ENCODE data around the gene INTS2. TPM values are rescaled to one million over a fixed set of nuclear protein-coding genes. Genes with fewer than 3 reads are reported as not detected.

INTS2 gene
- total and polyA plus RNA-seq, 10 donors: 2.1 to 20.0 (median 15.3) TPM

- H3K27ac ChIP-seq: no peak overlapping the region
- H3K4me3 ChIP-seq: no peak overlapping the region
- H3K4me1 ChIP-seq: no peaks in the 10 kb centered on the region
- H3K9me3 ChIP-seq: no peaks in the 10 kb centered on the region
- intact Hi-C loops (cut with DNase I; ENCODE audit: low total_unique reads): no loop called here
- TF ChIP-seq CTCF (IDR thresholded peaks at IDR 0.05 in 8 of 11, conservative IDR thresholded peaks at IDR 0.05 in 3 of 11) (no peak), POLR2A (IDR thresholded peaks at IDR 0.05) (no peak), POLR2AphosphoS5 (IDR thresholded peaks at IDR 0.05) (no peak)
- DNase-seq: no peak
- no peaks in the 10 kb centered on the region for H3K27me3 ChIP-seq (replicated peaks in 1 of 7)
- no peaks in the 10 kb centered on the region for H3K36me3 ChIP-seq
- WGBS, 5 donors: 93 to 98% (median 95%) methylated on average over 1 of the region's 1 CpG
Observed at GRCh38 chr17:61856035-61856434, 71.7 kb downstream of the INTS2 start.

GRCh38 chr17:61852857-61853256, 74.9 kb downstream of the INTS2 start:
- intact Hi-C loops (cut with DNase I; ENCODE audit: low total_unique reads): no loop called here
- WGBS, 5 donors: 95 to 98% (median 98%) methylated on average over 2 of the region's 2 CpGs

GRCh38 chr17:61849674-61850073, 78.1 kb downstream of the INTS2 start:
- intact Hi-C loops (cut with DNase I; ENCODE audit: low total_unique reads): no loop called here
- Histone ChIP-seq H3K4me1 (no peaks in the 10 kb centered on the region), H3K36me3 (peaks cover 0 to 9% (median 0%) of the 10 kb centered on the region in 6 donors), H3K4me3 (no peak overlapping the region), H3K27ac (no peak overlapping the region), H3K9me3 (no peaks in the 10 kb centered on the region), H3K27me3 (replicated peaks in 1 of 7) (no peaks in the 10 kb centered on the region)
- no peak for DNase-seq
- TF ChIP-seq POLR2AphosphoS5 (IDR thresholded peaks at IDR 0.05) (no peak), CTCF (IDR thresholded peaks at IDR 0.05 in 8 of 11, conservative IDR thresholded peaks at IDR 0.05 in 3 of 11) (no peak), POLR2A (IDR thresholded peaks at IDR 0.05) (no peak)

More at GRCh38 chr17:61852857-61853256, 74.9 kb downstream of the INTS2 start:
- Histone ChIP-seq H3K4me3 (no peak overlapping the region), H3K27ac (no peak overlapping the region), H3K36me3 (no peaks in the 10 kb centered on the region), H3K4me1 (no peaks in the 10 kb centered on the region), H3K9me3 (no peaks in the 10 kb centered on the region), H3K27me3 (replicated peaks in 1 of 7) (no peaks in the 10 kb centered on the region)
- TF ChIP-seq POLR2AphosphoS5 (IDR thresholded peaks at IDR 0.05) (no peak), CTCF (IDR thresholded peaks at IDR 0.05 in 8 of 11, conservative IDR thresholded peaks at IDR 0.05 in 3 of 11) (no peak), POLR2A (IDR thresholded peaks at IDR 0.05) (no peak)
- no peak for DNase-seq

GRCh38 chr17:61848896-61849295, 78.9 kb downstream of the INTS2 start:
- H3K36me3 ChIP-seq: peaks cover 0 to 9% (median 0%) of the 10 kb centered on the region in 6 donors
- intact Hi-C loops (cut with DNase I; ENCODE audit: low total_unique reads): no loop called here

More at GRCh38 chr17:61848896-61849295, 78.9 kb downstream of the INTS2 start:
- Histone ChIP-seq H3K27ac (no peak overlapping the region), H3K4me1 (no peaks in the 10 kb centered on the region), H3K27me3 (replicated peaks in 1 of 7) (no peaks in the 10 kb centered on the region), H3K4me3 (no peak overlapping the region), H3K9me3 (no peaks in the 10 kb centered on the region)
- no peak for DNase-seq
- 94 to 99% (median 97%) methylated on average over 2 of the region's 2 CpGs for WGBS, 5 donors
- TF ChIP-seq POLR2A (IDR thresholded peaks at IDR 0.05): no peak
- no peak for TF ChIP-seq CTCF (IDR thresholded peaks at IDR 0.05 in 8 of 11, conservative IDR thresholded peaks at IDR 0.05 in 3 of 11)
- TF ChIP-seq POLR2AphosphoS5 (IDR thresholded peaks at IDR 0.05): no peak

Data from spleen (tissue), 11 donors.